Measurements from ENCODE around the gene CRY2.
"Not testable (repeated sequence)": the region's sequence is repeated elsewhere in the genome, so short reads cannot be mapped to it uniquely, and the experiment has no call there.

The CRY2 gene

GRCh38 chr11:45901626-45902025 is 54.4 kb downstream of the CRY2 start:
- H3K27me3 Mint-ChIP-seq (ENCODE audit: low read depth) = peaks cover 39% of the 10 kb centered on the region
- H3K27ac Mint-ChIP-seq = no peak overlapping the region
- no peak overlapping the region for H3K4me3 Mint-ChIP-seq
- peaks cover 4% of the 10 kb centered on the region for H3K4me1 Mint-ChIP-seq (ENCODE audit: low read depth)
- no peaks in the 10 kb centered on the region for H3K36me3 Mint-ChIP-seq (ENCODE audit: low read depth)
- H3K9me3 Mint-ChIP-seq = no peaks in the 10 kb centered on the region

DNA sequence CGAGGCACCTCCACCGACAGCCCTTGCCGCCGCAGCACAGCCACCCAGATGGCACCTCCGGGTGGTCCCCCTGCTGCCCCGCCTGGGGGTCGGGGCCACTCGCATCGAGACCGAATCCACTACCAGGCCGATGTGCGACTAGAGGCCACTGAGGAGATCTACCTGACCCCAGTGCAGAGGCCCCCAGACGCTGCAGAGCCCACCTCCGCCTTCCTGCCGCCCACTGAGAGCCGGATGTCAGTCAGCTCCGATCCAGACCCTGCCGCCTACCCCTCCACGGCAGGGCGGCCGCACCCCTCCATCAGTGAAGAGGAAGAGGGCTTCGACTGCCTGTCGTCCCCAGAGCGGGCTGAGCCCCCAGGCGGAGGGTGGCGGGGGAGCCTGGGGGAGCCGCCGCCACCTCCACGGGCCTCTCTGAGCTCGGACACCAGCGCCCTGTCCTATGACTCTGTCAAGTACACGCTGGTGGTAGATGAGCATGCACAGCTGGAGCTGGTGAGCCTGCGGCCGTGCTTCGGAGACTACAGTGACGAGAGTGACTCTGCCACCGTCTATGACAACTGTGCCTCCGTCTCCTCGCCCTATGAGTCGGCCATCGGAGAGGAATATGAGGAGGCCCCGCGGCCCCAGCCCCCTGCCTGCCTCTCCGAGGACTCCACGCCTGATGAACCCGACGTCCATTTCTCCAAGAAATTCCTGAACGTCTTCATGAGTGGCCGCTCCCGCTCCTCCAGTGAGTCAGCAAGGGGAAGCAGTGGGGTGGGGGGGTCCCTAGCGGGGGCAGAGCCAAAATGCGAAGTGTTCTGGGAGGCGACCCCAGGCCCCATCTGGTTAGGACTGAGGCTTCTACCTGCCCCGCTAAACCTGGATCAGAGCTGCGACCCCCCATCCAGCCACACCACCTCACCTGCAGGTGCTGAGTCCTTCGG is 55.4 kb downstream of the CRY2 start:
- H3K36me3 Mint-ChIP-seq (ENCODE audit: low read depth) = no peaks in the 10 kb centered on the region
- no peaks in the 10 kb centered on the region for H3K9me3 Mint-ChIP-seq
- H3K27me3 Mint-ChIP-seq (ENCODE audit: low read depth) = peaks cover 35% of the 10 kb centered on the region
- peaks cover 4% of the 10 kb centered on the region for H3K4me1 Mint-ChIP-seq (ENCODE audit: low read depth)
- no peak overlapping the region for H3K27ac Mint-ChIP-seq
- H3K4me3 Mint-ChIP-seq = no peak overlapping the region

DNA sequence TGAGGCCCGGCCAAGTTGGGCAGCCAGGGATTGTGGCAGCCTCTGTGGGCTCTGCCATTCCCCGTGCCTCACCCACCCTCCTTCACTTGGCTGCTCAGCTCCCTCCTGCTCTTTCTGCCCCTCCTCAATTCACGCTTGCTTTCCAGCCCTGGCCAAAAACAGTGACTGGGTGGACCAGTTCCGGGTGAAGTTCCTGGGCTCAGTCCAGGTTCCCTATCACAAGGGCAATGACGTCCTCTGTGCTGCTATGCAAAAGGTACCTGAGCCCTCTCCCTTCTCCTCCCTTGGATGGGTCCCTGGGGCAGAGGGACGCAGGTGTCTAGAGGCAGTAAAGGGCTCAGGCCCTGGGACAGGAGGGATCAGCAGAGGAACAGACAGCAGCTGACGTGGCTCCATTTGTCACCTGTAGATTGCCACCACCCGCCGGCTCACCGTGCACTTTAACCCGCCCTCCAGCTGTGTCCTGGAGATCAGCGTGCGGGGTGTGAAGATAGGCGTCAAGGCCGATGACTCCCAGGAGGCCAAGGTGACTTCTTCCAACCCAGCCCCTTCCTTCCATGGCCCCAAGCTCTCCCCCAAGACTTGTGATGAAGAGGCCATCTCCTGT is 57.1 kb downstream of the CRY2 start:
- peaks cover 4% of the 10 kb centered on the region for H3K4me1 Mint-ChIP-seq (ENCODE audit: low read depth)
- no peak overlapping the region for H3K27ac Mint-ChIP-seq
- H3K27me3 Mint-ChIP-seq (ENCODE audit: low read depth) = peaks cover 18% of the 10 kb centered on the region
- H3K36me3 Mint-ChIP-seq (ENCODE audit: low read depth) = no peaks in the 10 kb centered on the region
- H3K4me3 Mint-ChIP-seq = no peak overlapping the region
- H3K9me3 Mint-ChIP-seq = no peaks in the 10 kb centered on the region

GRCh38 chr11:45905095-45905494 is 57.8 kb downstream of the CRY2 start:
- Mint-ChIP-seq H3K4me3 (no peak overlapping the region), H3K27me3 (ENCODE audit: low read depth) (peaks cover 18% of the 10 kb centered on the region), H3K27ac (no peak overlapping the region), H3K36me3 (ENCODE audit: low read depth) (no peaks in the 10 kb centered on the region), H3K4me1 (ENCODE audit: low read depth) (peaks cover 4% of the 10 kb centered on the region), H3K9me3 (no peaks in the 10 kb centered on the region)

- H3K36me3 Mint-ChIP-seq (ENCODE audit: low read depth); H3K4me3 Mint-ChIP-seq; H3K9me3 Mint-ChIP-seq; H3K27ac Mint-ChIP-seq; H3K4me1 Mint-ChIP-seq (ENCODE audit: low read depth): not testable (repeated sequence)
- peaks cover 15% of the 10 kb centered on the region for H3K27me3 Mint-ChIP-seq (ENCODE audit: low read depth)
Measured at GRCh38 chr11:45905576-45905975, 58.3 kb downstream of the CRY2 start.

DNA sequence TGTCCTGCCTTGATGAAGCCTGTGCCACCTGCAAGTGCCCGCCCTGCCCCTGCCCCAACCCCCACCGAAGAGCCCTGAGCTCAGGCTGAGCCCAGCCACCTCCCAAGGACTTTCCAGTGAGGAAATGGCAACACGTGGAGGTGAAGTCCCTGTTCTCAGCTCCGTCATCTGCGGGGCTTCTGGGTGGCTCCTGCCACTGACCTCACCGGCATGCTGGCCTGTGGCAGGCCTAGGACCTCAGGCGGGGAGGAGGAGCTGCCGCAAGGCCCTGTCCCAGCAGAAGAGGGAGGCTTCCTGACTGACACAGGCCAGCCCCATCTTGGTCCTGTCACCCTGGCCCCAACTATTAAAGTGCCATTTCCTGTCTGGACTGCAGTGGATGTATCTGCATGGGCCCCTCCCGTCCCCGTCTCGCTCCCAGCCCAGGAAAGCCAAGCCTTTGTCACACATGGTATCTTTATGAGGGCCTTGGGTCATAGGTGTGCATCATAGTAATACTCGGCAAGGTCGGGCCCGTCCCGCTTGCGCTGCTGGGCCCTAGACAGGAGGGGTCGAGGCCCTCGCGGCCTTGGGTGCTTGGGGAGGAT is 58.9 kb downstream of the CRY2 start:
- Mint-ChIP-seq H3K4me1 (ENCODE audit: low read depth) (peaks cover 2% of the 10 kb centered on the region), H3K27ac (no peak overlapping the region), H3K4me3 (no peak overlapping the region), H3K36me3 (ENCODE audit: low read depth) (peaks cover 1% of the 10 kb centered on the region), H3K9me3 (no peaks in the 10 kb centered on the region), H3K27me3 (ENCODE audit: low read depth) (peaks cover 9% of the 10 kb centered on the region)

GRCh38 chr11:45906965-45907611 is 59.8 kb downstream of the CRY2 start, which contains the start of gene FREY1:
Gene FREY1 (minus strand): TSS chr11:45907271. CDS start chr11:45907245, 26 bp downstream.
- Mint-ChIP-seq H3K4me3 (no peak within 1 kb of the TSS), H3K27me3 (ENCODE audit: low read depth) (peaks cover under 1% of the 10 kb centered on the region), H3K9me3 (no peaks in the 10 kb centered on the region), H3K4me1 (ENCODE audit: low read depth) (peaks cover 2% of the 10 kb centered on the region), H3K27ac (no peak within 1 kb of the TSS), H3K36me3 (ENCODE audit: low read depth) (peaks cover 5% of the 10 kb centered on the region)

- H3K27me3 Mint-ChIP-seq (ENCODE audit: low read depth) = no peaks in the 10 kb centered on the region
- H3K27ac Mint-ChIP-seq = no peak overlapping the region
Measured at GRCh38 chr11:45907911-45908370, 60.7 kb downstream of the CRY2 start.

GRCh38 chr11:45909594-45910475 is 62.6 kb downstream of the CRY2 start:
- Mint-ChIP-seq H3K27ac (no peak overlapping the region), H3K27me3 (ENCODE audit: low read depth) (no peaks in the 10 kb centered on the region)

More at GRCh38 chr11:45907911-45908370, 60.7 kb downstream of the CRY2 start:
- Mint-ChIP-seq H3K4me3 (no peak overlapping the region), H3K4me1 (ENCODE audit: low read depth) (peaks cover 2% of the 10 kb centered on the region), H3K9me3 (no peaks in the 10 kb centered on the region), H3K36me3 (ENCODE audit: low read depth) (peaks cover 5% of the 10 kb centered on the region)

GRCh38 chr11:45910623-45911022 is 63.3 kb downstream of the CRY2 start:
- H3K27me3 Mint-ChIP-seq (ENCODE audit: low read depth) = no peaks in the 10 kb centered on the region
- H3K27ac Mint-ChIP-seq = no peak overlapping the region
- H3K36me3 Mint-ChIP-seq (ENCODE audit: low read depth) = peaks cover 6% of the 10 kb centered on the region
- H3K4me3 Mint-ChIP-seq = no peak overlapping the region
- H3K4me1 Mint-ChIP-seq (ENCODE audit: low read depth) = peaks cover 4% of the 10 kb centered on the region
- H3K9me3 Mint-ChIP-seq = no peaks in the 10 kb centered on the region

More at GRCh38 chr11:45909594-45910475, 62.6 kb downstream of the CRY2 start:
- Mint-ChIP-seq H3K4me1 (ENCODE audit: low read depth) (peaks cover 4% of the 10 kb centered on the region), H3K9me3 (no peaks in the 10 kb centered on the region), H3K4me3 (no peak overlapping the region), H3K36me3 (ENCODE audit: low read depth) (peaks cover 6% of the 10 kb centered on the region)

DNA sequence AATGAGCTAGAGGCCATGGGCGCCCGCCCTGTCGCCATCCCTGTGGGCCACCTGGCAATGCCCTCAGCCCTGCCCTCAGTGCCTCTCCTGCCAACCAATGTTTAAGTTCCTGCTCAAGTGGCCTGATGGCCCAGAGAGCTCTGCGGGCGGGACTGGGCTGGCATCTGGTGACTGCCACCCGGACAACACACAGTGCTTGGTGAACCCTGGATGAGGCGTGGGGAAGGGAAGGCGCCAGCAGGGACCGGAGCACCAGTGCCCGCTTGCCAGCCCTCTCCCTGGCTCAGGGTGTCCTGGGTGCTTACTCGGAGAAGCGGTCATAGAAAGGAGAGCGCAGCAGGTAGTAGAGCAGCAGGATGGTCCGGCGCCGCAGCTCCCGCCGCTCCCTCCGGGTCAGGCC is 66.2 kb downstream of the CRY2 start:
- Mint-ChIP-seq H3K4me1 (ENCODE audit: low read depth) (peaks cover 12% of the 10 kb centered on the region), H3K27me3 (ENCODE audit: low read depth) (no peaks in the 10 kb centered on the region), H3K4me3 (no peak overlapping the region), H3K27ac (no peak overlapping the region), H3K9me3 (no peaks in the 10 kb centered on the region), H3K36me3 (ENCODE audit: low read depth) (peaks cover 10% of the 10 kb centered on the region)

GRCh38 chr11:45913942-45914635 is 66.8 kb downstream of the CRY2 start:
- Mint-ChIP-seq H3K27me3 (ENCODE audit: low read depth) (no peaks in the 10 kb centered on the region), H3K4me3 (no peak overlapping the region), H3K27ac (no peak overlapping the region), H3K36me3 (ENCODE audit: low read depth) (peaks cover 10% of the 10 kb centered on the region), H3K4me1 (ENCODE audit: low read depth) (peaks cover 13% of the 10 kb centered on the region), H3K9me3 (no peaks in the 10 kb centered on the region)

DNA sequence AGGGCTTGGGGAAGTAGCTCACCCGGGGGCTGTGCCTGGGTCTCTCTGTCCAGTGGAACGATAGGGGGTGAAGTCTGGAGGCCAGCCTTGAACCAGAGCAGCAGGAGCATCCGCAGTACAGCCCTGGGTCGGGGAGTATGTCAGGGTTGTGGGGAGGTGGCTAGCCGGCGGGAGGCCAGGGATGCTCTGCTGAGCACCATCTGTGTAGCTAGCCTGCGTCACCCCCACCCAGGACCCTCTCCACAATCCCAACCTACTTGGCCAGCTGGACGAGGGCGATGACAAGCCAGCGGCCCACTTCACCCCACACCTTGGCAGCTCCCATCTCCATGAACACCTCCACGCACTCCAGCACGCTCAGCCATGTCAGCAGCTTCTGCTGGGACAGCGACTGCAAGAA is 68.2 kb downstream of the CRY2 start:
- Mint-ChIP-seq H3K36me3 (ENCODE audit: low read depth) (peaks cover 10% of the 10 kb centered on the region), H3K27me3 (ENCODE audit: low read depth) (no peaks in the 10 kb centered on the region), H3K4me1 (ENCODE audit: low read depth) (peaks cover 13% of the 10 kb centered on the region), H3K9me3 (no peaks in the 10 kb centered on the region), H3K27ac (no peak overlapping the region), H3K4me3 (peak overlapping the region; percentile 28)

Data from T-helper 1 cell treated with Interleukin-12 subunit alpha and Interleukin-12 subunit beta and Interleukin-4 antibody, amounts not matched to agents 30 μg/mL and 1 μg/mL, for 36 hours (primary cell).